K562 (cell line): ENCODE data around the gene KRTAP9-4. TPM values are rescaled to one million over a fixed set of nuclear protein-coding genes. Genes with fewer than 3 reads are reported as not detected.
"Not testable (repeated sequence)": the region's sequence is repeated elsewhere in the genome, so short reads cannot be mapped to it uniquely, and the experiment has no call there.

Experiments used
- ATAC-seq: fragments of 200-7000 bp; cut with Tn5 transposase; 3 replicates; pipeline ENCODE4 v1.9.1; 2020; ENCODE audit warnings: moderate library complexity
- BruUV-seq: library from RNA; stranded (reverse); fragments of 400-500 nt; replicated peaks from 2 replicates; lab custom pipeline; 2021; lab: Mats Ljungman, UMichigan
- CTCF ChIA-PET: fragments of 300-600 bp; formaldehyde crosslinking; extraction: SDS; loops from one replicate; lab custom pipeline; 2021; ENCODE audit warnings: low intra/inter-chr PET ratio; lab: Yijun Ruan, JAX
- POLR2A ChIA-PET: fragments of 300-600, 350-650 bp; sonication (Branson Sonifier 250); formaldehyde crosslinking; extraction: SDS; loops from one replicate; lab custom pipeline; 2021; ENCODE audit warnings: antibody characterized with exemption, inconsistent platforms; lab: Yijun Ruan, JAX
- DNase-seq, 4 experiments: peaks; one replicate each; pipeline versions ENCODE4 v3.0.0 to v3.0.0-alpha.2; 2011 to 2018; ENCODE audit warnings: low spot score in 3 of 4, mixed read lengths in 3 of 4; ENCODE audit errors: extremely low read depth in 1 of 4
- FAIRE-seq: peaks from 2 replicates; lab custom pipeline; 2011; peaks lifted over from hg19 to GRCh38; lab: Jason Lieb, UNC
- H2AFZ ChIP-seq: 2 replicates; pipeline ENCODE4 v1.6.0; 2011; ENCODE audit warnings: low read depth, low read length, control low read depth, inconsistent platforms
- H3K27ac ChIP-seq: fragments of 200-600 bp; 3 replicates; pipeline ENCODE4 v1.8.0; 2011; ENCODE audit warnings: low read depth, mild to moderate bottlenecking, control low read depth, inconsistent platforms, low read length, moderate library complexity, mixed read lengths; ENCODE audit errors: extremely low read depth
- H3K27me3 ChIP-seq, 2 experiments: fragments of 300-600 bp in 1 of 2; 2 replicates in 1 of 2; 3 replicates in 1 of 2; pipeline versions ENCODE4 v1.6.0 to v1.8.0; 2011; ENCODE audit warnings: inconsistent platforms in 2 of 2, low read length in 2 of 2, mild to moderate bottlenecking in 1 of 2, mixed read lengths in 1 of 2, moderate library complexity in 1 of 2; ENCODE audit not compliant: control insufficient read depth in 2 of 2, insufficient read depth in 2 of 2
- H3K36me3 ChIP-seq: fragments of 300-600 bp; 3 replicates; pipeline ENCODE4 v1.8.0; 2011; ENCODE audit warnings: mild to moderate bottlenecking, low read length, inconsistent platforms; ENCODE audit not compliant: control insufficient read depth, insufficient read depth
- H3K4me1 ChIP-seq, 2 experiments: fragments of 200-600 bp in 1 of 2; replicated peaks in 1 of 2; 2 replicates in 1 of 2; 3 replicates in 1 of 2; pipeline versions ENCODE4 v1.5.1 to v1.8.0; 2011; ENCODE audit warnings: inconsistent platforms in 2 of 2, low read length in 2 of 2, mild to moderate bottlenecking in 1 of 2, mixed read lengths in 1 of 2, moderate library complexity in 1 of 2; ENCODE audit not compliant: control insufficient read depth in 2 of 2, insufficient read depth in 2 of 2
- H3K4me2 ChIP-seq: 2 replicates; pipeline ENCODE4 v1.6.1; 2011; ENCODE audit warnings: low read length, control low read depth, inconsistent platforms, mixed read lengths; ENCODE audit not compliant: insufficient read depth
- H3K4me3 ChIP-seq: fragments of 200-600 bp; sonication (generic), shearing (Covaris generic); 2 replicates; pipeline ENCODE4 v1.5.1; 2016; ENCODE audit warnings: control low read depth, inconsistent platforms
- H3K79me2 ChIP-seq: fragments of 200-600 bp; 3 replicates; pipeline ENCODE4 v1.8.0; 2011; ENCODE audit warnings: low read length, inconsistent platforms; ENCODE audit not compliant: control insufficient read depth, insufficient read depth
- H3K9ac ChIP-seq, 2 experiments: 2 replicates each; pipeline versions ENCODE4 v1.6.0 to v1.6.1; 2011; ENCODE audit warnings: low read depth in 2 of 2, low read length in 2 of 2, control low read depth in 1 of 2, inconsistent platforms in 1 of 2, mild to moderate bottlenecking in 1 of 2, mixed read lengths in 1 of 2; ENCODE audit not compliant: insufficient read depth in 1 of 2
- H3K9me1 ChIP-seq: one replicate; pipeline ENCODE4 v1.6.0; 2011; ENCODE audit warnings: inconsistent platforms, mild to moderate bottlenecking, low read length, moderate library complexity; ENCODE audit not compliant: control insufficient read depth, insufficient read depth
- H3K9me3 ChIP-seq: replicated peaks from 2 replicates; pipeline ENCODE4 v1.5.1; 2011; ENCODE audit warnings: low read depth, low read length, inconsistent platforms; ENCODE audit not compliant: control insufficient read depth, insufficient read depth
- H4K20me1 ChIP-seq: replicated peaks from 2 replicates; pipeline ENCODE4 v1.6.1; 2011; ENCODE audit warnings: low read length, inconsistent platforms, mixed read lengths; ENCODE audit not compliant: control insufficient read depth, insufficient read depth
- WGBS: fragments of 100-300 bp; shearing (Covaris generic); methylation state at CpG from one replicate; pipeline ENCODE4 v1.1.6; 2016; ENCODE audit warnings: low coverage, mixed read lengths; ENCODE audit not compliant: insufficient coverage; ENCODE audit errors: missing lambda C conversion rate; 5-methylcytosine and 5-hydroxymethylcytosine counted together
- in situ Hi-C: fragments of 300-500 bp; cut with MboI; formaldehyde crosslinking; loops from 4 replicates; pipeline ENCODE4 v1.15.0; 2018; ENCODE audit warnings: inconsistent platforms, mixed read lengths
- intact Hi-C: fragments of 100-400 bp; cut with micrococcal nuclease; formaldehyde crosslinking; loops from 2 replicates; pipeline ENCODE4 v1.14.2; 2022
- polyA plus RNA-seq, 8 experiments: library from polyadenylated mRNA; depleted of rRNA in 4 of 8; stranded (reverse) in 5 of 8; unstranded in 3 of 8; fragments of >200 nt; fragmentation: Nextera tagmentation in 2 of 8; fragmentation: Illumina TruSeq in 1 of 8; extraction: Ambion mirVana in 2 of 8; extraction: Trizol in 1 of 8; gene quantifications; 2 replicates each; pipeline versions ENCODE4 v1.2.1 to v1.2.3, GENCODE V29; 2011 to 2014; ENCODE audit warnings: inconsistent platforms in 1 of 8, missing spikeins in 1 of 8
- total RNA-seq, 7 experiments: library from RNA; depleted of rRNA in 6 of 7; stranded (reverse); fragments of >200 nt in 6 of 7; fragmentation: Illumina TruSeq in 2 of 7; extraction: Trizol in 2 of 7; gene quantifications; 2 replicates each; pipeline versions ENCODE4 v1.2.1 to v1.2.3, GENCODE V29; 2011 to 2021; ENCODE audit warnings: low replicate concordance in 1 of 7

Gene KRTAP9-4
- total and polyA plus RNA-seq, 9 of the 15 experiments (the other 6 are each of a cell fraction or from before 2014, with no cell fraction given): not detected

GRCh38 chr17:41232399-41233105 is 16.9 kb upstream of the KRTAP9-4 start, which contains the start of gene KRTAP9-3:
KRTAP9-3 (plus strand) TSS chr17:41232449; CDS start chr17:41232502, 53 bp downstream.
- ATAC-seq, H3K27ac ChIP-seq, H2AFZ ChIP-seq, FAIRE-seq, H3K4me3 ChIP-seq, H3K9me3 ChIP-seq, H3K4me2 ChIP-seq, BruUV-seq, H3K27me3 ChIP-seq, CTCF ChIA-PET, DNase-seq, H3K9me1 ChIP-seq, H3K36me3 ChIP-seq, H3K4me1 ChIP-seq, H3K79me2 ChIP-seq, intact Hi-C loops, in situ Hi-C loops, H3K9ac ChIP-seq, H4K20me1 ChIP-seq: not testable (repeated sequence)
- WGBS: 0% methylated on average over 1 of the region's 1 CpG
- POLR2A ChIA-PET: interaction anchor here (0.7 kb wide), 1 partner anchor 457 kb away, joined by 3 read pairs; no protein-coding TSS in a partner anchor

GRCh38 chr17:41237116-41237515 is 12.4 kb upstream of the KRTAP9-4 start:
- H3K9me3 ChIP-seq, H3K36me3 ChIP-seq: not testable (repeated sequence)

GRCh38 chr17:41237949-41238437 is 11.5 kb upstream of the KRTAP9-4 start, which contains the start of gene KRTAP9-8:
KRTAP9-8 (plus strand) TSS chr17:41237999; CDS start chr17:41238052, 53 bp downstream.
- BruUV-seq, H3K4me2 ChIP-seq, H3K27ac ChIP-seq, H4K20me1 ChIP-seq, H3K4me3 ChIP-seq, FAIRE-seq, ATAC-seq, H3K36me3 ChIP-seq, H3K9ac ChIP-seq, H3K79me2 ChIP-seq, in situ Hi-C loops, CTCF ChIA-PET, H3K4me1 ChIP-seq, H3K9me1 ChIP-seq, POLR2A ChIA-PET, intact Hi-C loops, DNase-seq, H3K9me3 ChIP-seq, H2AFZ ChIP-seq, H3K27me3 ChIP-seq: not testable (repeated sequence)
- 0% methylated on average over 2 of the region's 3 CpGs for WGBS

More at GRCh38 chr17:41237116-41237515, 12.4 kb upstream of the KRTAP9-4 start:
- H3K4me2 ChIP-seq, in situ Hi-C loops, POLR2A ChIA-PET, ATAC-seq, H3K27me3 ChIP-seq, H3K9me1 ChIP-seq, H3K4me3 ChIP-seq, H3K79me2 ChIP-seq, H3K4me1 ChIP-seq, intact Hi-C loops, FAIRE-seq, H3K27ac ChIP-seq, BruUV-seq, H2AFZ ChIP-seq, CTCF ChIA-PET, H4K20me1 ChIP-seq, H3K9ac ChIP-seq, DNase-seq: not testable (repeated sequence)
- 0% methylated on average over 4 of the region's 4 CpGs for WGBS
